Nephron progenitor cell (in vitro differentiated cells): ENCODE measurements around the gene METTL26.

Experiments used
- DNase-seq: peaks from one replicate; pipeline ENCODE4 v3.0.0; 2021
- H3K27ac Mint-ChIP-seq: 2 replicates; pipeline ENCODE4 v1.8.0; 2021; ENCODE audit warnings: mild to moderate bottlenecking, moderate library complexity, mixed read lengths
- H3K27me3 Mint-ChIP-seq: 2 replicates; pipeline ENCODE4 v1.8.0; 2021; ENCODE audit warnings: mild to moderate bottlenecking, low read depth, mixed read lengths; ENCODE audit not compliant: poor library complexity
- H3K36me3 Mint-ChIP-seq: 2 replicates; pipeline ENCODE4 v1.8.0; 2021; ENCODE audit warnings: low read depth, mixed read lengths
- H3K4me1 Mint-ChIP-seq: 2 replicates; pipeline ENCODE4 v1.8.0; 2021; ENCODE audit warnings: mixed read lengths
- H3K4me3 Mint-ChIP-seq: 2 replicates; pipeline ENCODE4 v1.8.0; 2021; ENCODE audit warnings: mild to moderate bottlenecking, moderate library complexity, mixed read lengths
- H3K9me3 Mint-ChIP-seq: 2 replicates; pipeline ENCODE4 v1.8.0; 2021; ENCODE audit warnings: mild to moderate bottlenecking, moderate library complexity, mixed read lengths
- TF ChIP-seq, protein P1 (sequence below): fragments of 200-600 bp; sonication (generic); IDR thresholded peaks from 2 replicates; pipeline ENCODE4 v1.5.0; 2021; ENCODE audit warnings: antibody characterized with exemption

METTL26 gene

DNA sequence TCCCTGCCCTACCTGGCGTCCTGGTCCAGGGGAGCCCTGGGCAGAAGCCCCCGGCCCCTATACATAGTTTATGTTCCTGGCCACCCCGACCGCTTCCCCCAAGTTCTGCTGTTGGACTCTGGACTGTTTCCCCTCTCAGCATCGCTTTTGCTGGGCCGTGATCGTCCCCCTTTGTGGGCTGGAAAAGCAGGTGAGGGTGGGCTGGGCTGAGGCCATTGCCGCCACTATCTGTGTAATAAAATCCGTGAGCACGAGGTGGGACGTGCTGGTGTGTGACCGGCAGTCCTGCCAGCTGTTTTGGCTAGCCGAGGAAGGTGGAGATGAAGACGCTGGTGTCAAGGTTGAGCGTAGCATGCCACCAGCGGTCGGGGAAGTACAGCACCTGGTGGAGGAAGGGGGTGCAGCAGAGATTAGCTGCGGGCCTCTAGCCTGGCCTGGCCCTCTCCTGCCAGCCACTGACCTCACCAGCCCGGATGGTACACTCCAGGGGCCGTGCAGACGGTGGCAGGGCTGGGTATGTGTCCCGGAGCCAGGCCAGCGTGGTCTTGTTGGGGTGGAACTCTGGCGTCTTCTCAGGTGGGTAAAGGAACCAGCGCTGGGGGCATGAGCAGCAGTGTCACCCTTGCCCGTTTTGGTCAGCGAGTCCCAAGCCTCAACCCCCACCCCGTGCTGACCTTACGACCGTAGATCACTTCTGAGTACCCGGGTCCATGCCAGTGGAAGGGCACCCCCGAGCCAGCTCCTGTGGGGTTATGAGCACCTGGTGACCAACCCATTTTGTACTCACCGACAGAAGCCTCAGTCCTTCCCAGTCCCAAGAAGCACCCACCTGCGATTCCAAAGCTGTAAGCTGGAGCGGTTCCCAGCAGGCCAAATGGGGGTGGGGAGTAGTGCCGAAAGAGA lies 46.6 kb upstream of the METTL26 start:
- peaks cover 19% of the 10 kb centered on the region for H3K36me3 Mint-ChIP-seq

DNA sequence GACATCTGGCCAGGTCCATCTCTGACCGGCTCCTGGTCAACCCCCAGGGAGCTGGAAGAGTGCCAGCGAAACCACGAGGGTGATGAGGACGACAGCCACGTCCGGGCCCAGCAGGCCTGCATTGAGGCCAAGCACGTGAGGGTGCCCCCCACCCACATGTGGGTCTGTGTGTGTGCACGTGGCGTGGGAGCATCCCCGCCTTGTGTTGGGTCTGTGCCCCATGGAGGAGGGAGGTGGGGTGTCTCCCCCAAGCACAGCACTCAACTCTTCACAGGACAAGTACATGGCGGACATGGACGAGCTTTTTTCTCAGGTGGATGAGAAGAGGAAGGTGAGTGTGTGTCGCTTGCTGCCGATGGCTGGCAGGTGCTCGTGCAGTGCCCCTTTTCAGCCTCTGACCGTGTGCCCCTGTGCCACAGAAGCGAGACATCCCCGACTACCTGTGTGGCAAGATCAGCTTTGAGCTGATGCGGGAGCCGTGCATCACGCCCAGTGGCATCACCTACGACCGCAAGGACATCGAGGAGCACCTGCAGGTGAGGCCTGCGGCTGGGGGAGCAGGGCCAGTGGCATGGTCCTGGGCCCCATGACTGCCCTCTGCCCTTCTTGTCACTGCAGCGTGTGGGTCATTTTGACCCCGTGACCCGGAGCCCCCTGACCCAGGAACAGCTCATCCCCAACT lies 45.8 kb upstream of the METTL26 start:
- peaks cover 19% of the 10 kb centered on the region for H3K36me3 Mint-ChIP-seq
- peaks cover 41% of the 10 kb centered on the region for H3K4me1 Mint-ChIP-seq
- DNase-seq: no peak
- H3K27me3 Mint-ChIP-seq: peaks cover 4% of the 10 kb centered on the region
- H3K27ac Mint-ChIP-seq: no peak overlapping the region
- peak overlapping the region; percentile 78 for H3K4me3 Mint-ChIP-seq
- no peaks in the 10 kb centered on the region for H3K9me3 Mint-ChIP-seq
- TF ChIP-seq, protein P1, sequence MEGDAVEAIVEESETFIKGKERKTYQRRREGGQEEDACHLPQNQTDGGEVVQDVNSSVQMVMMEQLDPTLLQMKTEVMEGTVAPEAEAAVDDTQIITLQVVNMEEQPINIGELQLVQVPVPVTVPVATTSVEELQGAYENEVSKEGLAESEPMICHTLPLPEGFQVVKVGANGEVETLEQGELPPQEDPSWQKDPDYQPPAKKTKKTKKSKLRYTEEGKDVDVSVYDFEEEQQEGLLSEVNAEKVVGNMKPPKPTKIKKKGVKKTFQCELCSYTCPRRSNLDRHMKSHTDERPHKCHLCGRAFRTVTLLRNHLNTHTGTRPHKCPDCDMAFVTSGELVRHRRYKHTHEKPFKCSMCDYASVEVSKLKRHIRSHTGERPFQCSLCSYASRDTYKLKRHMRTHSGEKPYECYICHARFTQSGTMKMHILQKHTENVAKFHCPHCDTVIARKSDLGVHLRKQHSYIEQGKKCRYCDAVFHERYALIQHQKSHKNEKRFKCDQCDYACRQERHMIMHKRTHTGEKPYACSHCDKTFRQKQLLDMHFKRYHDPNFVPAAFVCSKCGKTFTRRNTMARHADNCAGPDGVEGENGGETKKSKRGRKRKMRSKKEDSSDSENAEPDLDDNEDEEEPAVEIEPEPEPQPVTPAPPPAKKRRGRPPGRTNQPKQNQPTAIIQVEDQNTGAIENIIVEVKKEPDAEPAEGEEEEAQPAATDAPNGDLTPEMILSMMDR: no peak

More for the DNA sequence above, 46.6 kb upstream of the METTL26 start:
- no peaks in the 10 kb centered on the region for H3K9me3 Mint-ChIP-seq
- no peak for DNase-seq
- peaks cover 3% of the 10 kb centered on the region for H3K27me3 Mint-ChIP-seq
- peaks cover 41% of the 10 kb centered on the region for H3K4me1 Mint-ChIP-seq
- no peak overlapping the region for H3K27ac Mint-ChIP-seq
- TF ChIP-seq, protein P1: no peak
- H3K4me3 Mint-ChIP-seq: peak overlapping the region; percentile 78

DNA sequence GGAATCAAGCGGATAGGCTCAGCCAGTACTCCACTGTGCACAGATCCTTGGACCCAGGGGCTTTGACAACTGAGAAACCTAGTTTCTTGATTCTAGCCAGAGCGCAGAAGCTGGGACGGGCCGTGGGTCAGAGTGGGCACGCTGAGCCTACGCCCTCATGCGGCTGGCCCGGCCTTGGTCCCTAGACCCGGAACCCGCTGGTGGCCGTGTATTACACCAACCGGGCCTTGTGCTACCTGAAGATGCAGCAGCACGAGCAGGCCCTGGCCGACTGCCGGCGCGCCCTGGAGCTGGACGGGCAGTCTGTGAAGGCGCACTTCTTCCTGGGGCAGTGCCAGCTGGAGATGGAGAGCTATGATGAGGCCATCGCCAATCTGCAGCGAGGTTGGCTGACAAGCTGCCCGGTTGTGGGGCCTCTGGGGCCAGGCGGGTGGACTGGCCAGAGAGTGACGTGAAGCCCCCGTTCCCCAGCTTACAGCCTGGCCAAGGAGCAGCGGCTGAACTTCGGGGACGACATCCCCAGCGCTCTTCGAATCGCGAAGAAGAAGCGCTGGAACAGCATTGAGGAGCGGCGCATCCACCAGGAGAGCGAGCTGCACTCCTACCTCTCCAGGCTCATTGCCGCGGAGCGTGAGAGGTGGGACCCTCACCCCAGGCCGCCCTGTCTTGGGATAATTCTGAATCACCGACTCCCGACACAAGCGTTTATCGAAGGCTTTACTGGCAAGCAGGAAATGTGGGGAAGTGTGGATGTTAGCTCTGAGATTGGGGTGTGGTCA lies 45.1 kb upstream of the METTL26 start:
- H3K27me3 Mint-ChIP-seq: peaks cover 10% of the 10 kb centered on the region
- TF ChIP-seq, protein P1: no peak
- no peak for DNase-seq
- H3K4me1 Mint-ChIP-seq: peaks cover 41% of the 10 kb centered on the region
- no peak overlapping the region for H3K27ac Mint-ChIP-seq
- peaks cover 15% of the 10 kb centered on the region for H3K36me3 Mint-ChIP-seq
- no peaks in the 10 kb centered on the region for H3K9me3 Mint-ChIP-seq
- H3K4me3 Mint-ChIP-seq: peak overlapping the region; percentile 78

DNA sequence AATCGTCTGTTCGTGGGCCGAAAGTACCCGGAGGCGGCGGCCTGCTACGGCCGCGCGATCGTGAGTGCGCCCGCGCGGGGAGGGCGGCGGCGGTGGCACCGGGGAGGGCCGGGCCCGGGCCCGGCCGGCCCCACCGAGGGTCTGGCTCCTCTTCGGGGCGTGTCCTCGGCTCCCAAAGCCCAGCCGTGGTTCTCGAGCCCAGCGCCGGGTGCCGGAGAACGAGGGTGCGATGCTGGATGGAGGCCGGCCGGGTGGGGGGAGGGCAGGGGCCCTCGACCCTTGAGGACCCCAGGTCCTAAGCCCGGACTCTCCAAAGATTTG lies 44.5 kb upstream of the METTL26 start:
- Mint-ChIP-seq H3K27me3 (peaks cover 10% of the 10 kb centered on the region), H3K9me3 (no peaks in the 10 kb centered on the region), H3K4me1 (peaks cover 35% of the 10 kb centered on the region), H3K36me3 (peaks cover 10% of the 10 kb centered on the region), H3K4me3 (peak overlapping the region; percentile 86), H3K27ac (no peak overlapping the region)
- no peak for DNase-seq
- TF ChIP-seq, protein P1: no peak

DNA sequence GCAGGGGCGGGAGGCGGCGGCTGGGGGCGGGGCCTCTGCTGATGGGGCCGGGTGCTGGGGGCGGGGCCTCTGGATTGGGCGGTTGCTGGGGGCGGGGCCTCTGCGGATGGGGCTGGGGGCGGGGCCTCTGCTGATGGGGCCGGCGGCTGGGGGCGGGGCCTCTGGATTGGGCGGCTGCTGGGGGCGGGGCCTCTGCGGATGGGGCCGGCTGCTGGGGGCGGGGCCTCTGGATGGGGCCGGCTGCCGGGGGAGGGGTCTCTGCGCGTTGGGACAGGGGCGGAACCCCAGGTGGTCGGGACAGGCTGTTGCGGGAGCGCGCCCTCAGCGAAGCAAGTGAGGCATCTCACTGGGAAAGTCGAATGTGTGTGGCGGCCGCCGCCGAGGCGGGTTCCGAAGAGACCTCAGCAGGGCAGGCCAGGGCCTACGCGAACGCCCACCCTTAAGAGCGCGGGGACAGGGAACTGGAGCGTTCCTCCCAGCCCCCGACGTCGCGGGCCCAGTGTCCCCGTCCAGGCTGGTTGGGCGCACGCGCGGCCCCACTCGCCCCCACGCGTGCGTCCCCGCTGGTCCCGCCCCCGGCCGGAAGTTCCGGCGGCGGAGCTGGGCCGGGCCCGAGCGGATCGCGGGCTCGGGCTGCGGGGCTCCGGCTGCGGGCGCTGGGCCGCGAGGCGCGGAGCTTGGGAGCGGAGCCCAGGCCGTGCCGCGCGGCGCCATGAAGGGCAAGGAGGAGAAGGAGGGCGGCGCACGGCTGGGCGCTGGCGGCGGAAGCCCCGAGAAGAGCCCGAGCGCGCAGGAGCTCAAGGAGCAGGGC lies 43.9 kb upstream of the METTL26 start, which contains the start of gene STUB1:
STUB1 (plus strand) TSS at position 597 of the 811 bp plus-strand sequence; CDS start at position 713, 116 bp downstream.
- Mint-ChIP-seq H3K4me1 (peaks cover 38% of the 10 kb centered on the region), H3K36me3 (peaks cover 10% of the 10 kb centered on the region), H3K27me3 (peaks cover 14% of the 10 kb centered on the region), H3K9me3 (no peaks in the 10 kb centered on the region), H3K4me3 (peak within 1 kb of the TSS; percentile 86), H3K27ac (peak within 1 kb of the TSS; percentile 83)
- DNase-seq: peak; percentile 98
- TF ChIP-seq, protein P1: no peak
